Tibial nerve (tissue), 4 donors: ENCODE results near the gene AHRR. TPM values are rescaled to one million over a fixed set of nuclear protein-coding genes. Genes with fewer than 3 reads are reported as not detected.

ENCODE experiments used
- DNase-seq, 2 donors: peaks; one replicate each; pipeline ENCODE4 v3.0.0-alpha.2; 2019; ENCODE audit warnings: low spot score in 2 of 2
- H3K27ac ChIP-seq, 4 donors: fragments of 200-600 bp; sonication (generic) in 3 of 4; one replicate each; pipeline ENCODE4 v1.5.1; 2017 to 2019; ENCODE audit warnings: mild to moderate bottlenecking in 1 of 4
- H3K27me3 ChIP-seq, 2 donors: fragments of 200-600 bp; sonication (generic) in 1 of 2; one replicate each; pipeline versions ENCODE4 v1.5.1 to v1.6.0; 2017 to 2019
- H3K36me3 ChIP-seq, 3 donors: fragments of 200-600 bp; sonication (generic); one replicate each; pipeline ENCODE4 v1.5.1; 2018 to 2019
- H3K4me1 ChIP-seq, 4 donors: fragments of 200-600 bp; sonication (generic) in 3 of 4; one replicate each; pipeline ENCODE4 v1.5.1; 2017 to 2019
- H3K4me3 ChIP-seq, 4 donors: fragments of 200-600 bp; sonication (generic) in 3 of 4; one replicate each; pipeline ENCODE4 v1.5.1; 2017 to 2019; ENCODE audit warnings: mild to moderate bottlenecking in 1 of 4, moderate library complexity in 1 of 4
- H3K9me3 ChIP-seq, 4 donors: fragments of 200-600 bp; sonication (generic) in 3 of 4; one replicate each; pipeline ENCODE4 v1.5.1; 2017 to 2019
- CTCF ChIP-seq, 5 experiments: fragments of 200-600 bp in 3 of 5; fragments of 450-650 bp in 2 of 5; sonication (generic) in 3 of 5; IDR thresholded peaks; one replicate each; pipeline ENCODE4 v1.5.1; 2016 to 2019; ENCODE audit warnings: antibody characterized with exemption in 5 of 5, mild to moderate bottlenecking in 3 of 5, moderate library complexity in 2 of 5
- EP300 ChIP-seq, 2 donors: sonication (generic); formaldehyde crosslinking; IDR thresholded peaks; one replicate each; pipeline ENCODE4 v1.6.1; 2017; ENCODE audit warnings: antibody characterized with exemption in 2 of 2, mild to moderate bottlenecking in 1 of 2
- POLR2A ChIP-seq, 2 donors: fragments of 450-650 bp; IDR thresholded peaks; one replicate each; pipeline ENCODE4 v1.6.1; 2017; ENCODE audit warnings: antibody characterized with exemption in 2 of 2, mild to moderate bottlenecking in 2 of 2, moderate library complexity in 2 of 2
- WGBS, 2 donors: methylation state at CpG; one replicate each; pipeline ENCODE4 v1.1.5; 2018; 5-methylcytosine and 5-hydroxymethylcytosine counted together
- total RNA-seq, 4 donors: library from RNA; depleted of rRNA; stranded (reverse); fragments of >200 nt; gene quantifications; one replicate each; pipeline ENCODE4 v1.1.0, GENCODE V29; 2016

AHRR gene
- total RNA-seq, 4 donors from 2014 or later, result 1.0 to 4.8 (median 1.2) TPM; not detected in 1

DNA sequence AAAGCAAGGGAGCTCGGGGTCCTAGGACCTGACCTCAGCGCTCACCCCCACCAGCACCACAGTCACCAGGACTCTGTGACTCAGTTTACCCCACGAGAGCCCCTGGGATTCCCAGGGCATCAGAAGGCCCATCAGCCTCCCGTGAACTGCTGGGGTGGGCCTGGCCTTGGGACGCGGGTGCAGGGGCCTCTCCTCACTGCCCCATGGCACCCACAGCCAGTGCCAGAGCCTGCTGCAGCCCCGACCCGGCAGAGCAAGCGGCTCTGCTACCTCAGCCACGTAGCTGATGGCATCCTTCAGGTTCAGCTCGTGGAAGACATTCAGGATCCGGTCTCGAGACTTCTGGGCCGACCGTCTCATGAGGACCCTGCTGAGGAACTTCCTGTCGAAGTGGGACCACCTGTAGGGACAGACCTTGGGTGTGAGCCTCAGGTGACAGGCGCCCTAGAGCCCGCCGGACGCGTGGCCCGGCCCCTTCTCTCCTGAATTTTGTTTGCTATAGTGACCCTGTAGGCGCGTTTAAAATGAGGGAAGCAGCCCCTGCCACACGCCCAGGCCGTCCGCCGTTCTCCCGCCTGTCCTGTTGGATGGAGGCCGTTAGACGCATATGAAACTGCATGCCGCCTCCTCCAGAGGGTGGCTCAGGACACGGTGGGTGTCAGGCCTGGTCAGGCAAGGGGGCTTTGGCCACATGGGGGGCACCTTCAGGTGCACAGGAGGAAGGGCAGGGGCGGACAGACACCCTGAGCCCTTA lies 158.2 kb downstream of the AHRR start:
- DNase-seq, result no peak
- Histone ChIP-seq H3K36me3 (peaks cover 0 to 48% (median 0%) of the 10 kb centered on the region in 3 donors), H3K27ac (no peak overlapping the region), H3K4me3 (no peak overlapping the region), H3K9me3 (no peaks in the 10 kb centered on the region), H3K27me3 (peaks cover 0 to 92% of the 10 kb centered on the region in 2 donors), H3K4me1 (peaks cover 0 to 12% (median 7%) of the 10 kb centered on the region in 4 donors)
- WGBS, 2 donors, result 77 to 80% methylated on average over 22 to 30 of the region's 34 CpGs
- TF ChIP-seq POLR2A (IDR thresholded peaks at IDR 0.05) (no peak), EP300 (IDR thresholded peaks at IDR 0.05) (no peak), CTCF (IDR thresholded peaks at IDR 0.05) (no peak)

DNA sequence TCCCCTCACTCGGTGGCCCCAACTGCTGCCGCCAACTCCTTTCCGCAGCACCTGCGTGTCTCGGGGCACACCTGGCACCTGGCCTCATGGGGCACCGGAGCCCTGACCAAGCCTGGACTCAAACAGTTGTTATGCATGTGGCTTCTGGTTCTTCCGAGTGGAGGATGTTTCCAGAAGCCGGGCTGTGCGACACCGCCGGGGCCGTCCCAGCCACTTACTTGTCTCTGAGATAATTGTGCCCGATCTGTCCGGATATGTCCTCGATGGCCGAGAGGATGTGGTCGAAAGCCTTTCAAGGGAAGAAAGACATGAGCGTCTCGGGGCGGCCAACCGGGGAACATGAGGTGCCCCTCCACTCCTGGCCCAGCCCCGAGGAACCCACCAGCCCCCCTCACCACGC lies 159.8 kb downstream of the AHRR start:
- no peak for DNase-seq
- H3K4me1 ChIP-seq, result peaks cover 0 to 5% (median 0%) of the 10 kb centered on the region in 4 donors
- H3K9me3 ChIP-seq, result no peaks in the 10 kb centered on the region
- TF ChIP-seq EP300 (IDR thresholded peaks at IDR 0.05) (no peak), CTCF (IDR thresholded peaks at IDR 0.05) (no peak), POLR2A (IDR thresholded peaks at IDR 0.05) (no peak)
- WGBS, 2 donors, result 85 to 91% methylated on average over 17 to 23 of the region's 23 CpGs
- H3K27me3 ChIP-seq, result peaks cover 0 to 92% of the 10 kb centered on the region in 2 donors
- no peak overlapping the region for H3K4me3 ChIP-seq
- H3K36me3 ChIP-seq, result peaks cover 0 to 46% (median 0%) of the 10 kb centered on the region in 3 donors
- no peak overlapping the region for H3K27ac ChIP-seq

DNA sequence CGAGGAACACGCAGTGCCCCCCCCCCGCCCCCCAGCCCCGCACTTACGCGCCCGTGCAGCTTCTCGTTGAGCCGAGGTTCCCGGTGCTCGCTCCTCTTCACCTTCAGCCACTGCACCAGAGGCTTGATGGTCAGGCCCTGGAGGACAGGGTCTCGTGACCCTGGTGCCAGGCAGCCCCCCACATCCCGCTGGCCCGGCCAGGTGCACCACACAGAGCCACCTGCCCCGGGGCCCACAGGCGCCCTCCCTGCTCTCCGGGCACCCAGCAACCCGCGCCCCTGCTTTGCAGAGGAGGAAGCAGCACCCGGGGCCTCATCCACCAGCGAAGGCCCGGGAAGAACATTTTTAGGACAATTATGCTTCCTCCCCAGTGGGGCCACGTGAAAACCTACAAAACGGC lies 160.5 kb downstream of the AHRR start:
- peaks cover 0 to 41% (median 0%) of the 10 kb centered on the region in 3 donors for H3K36me3 ChIP-seq
- no peak for TF ChIP-seq EP300 (IDR thresholded peaks at IDR 0.05)
- no peak for TF ChIP-seq CTCF (IDR thresholded peaks at IDR 0.05)
- TF ChIP-seq POLR2A (IDR thresholded peaks at IDR 0.05), result no peak
- peaks cover 0 to 88% of the 10 kb centered on the region in 2 donors for H3K27me3 ChIP-seq
- H3K4me1 ChIP-seq, result peaks cover 0 to 6% (median 0%) of the 10 kb centered on the region in 4 donors
- H3K27ac ChIP-seq, result peak overlapping the region in 1 of 4 donors; percentile 32
- H3K4me3 ChIP-seq, result no peak overlapping the region
- 76 to 81% methylated on average over 11 to 18 of the region's 24 CpGs for WGBS, 2 donors
- H3K9me3 ChIP-seq, result no peaks in the 10 kb centered on the region
- DNase-seq, result no peak

DNA sequence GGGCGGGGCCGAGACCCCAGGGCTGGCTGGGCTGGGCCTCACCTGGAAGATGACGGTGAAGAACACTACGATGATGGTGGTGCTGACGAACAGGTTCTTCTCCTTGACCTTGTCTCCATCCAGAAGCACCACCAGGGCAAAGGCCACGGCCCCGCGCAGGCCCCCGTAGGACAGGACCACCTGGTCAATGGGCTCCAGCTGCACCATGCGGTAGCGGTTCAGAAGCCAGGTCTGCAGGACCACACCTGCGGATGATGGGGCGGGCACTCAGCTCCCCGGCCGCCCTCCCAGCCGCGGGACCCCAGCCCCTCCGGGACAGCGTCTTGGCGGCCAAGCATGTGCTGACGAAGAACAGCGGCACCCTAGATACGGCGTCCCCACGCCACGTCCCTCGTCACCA lies 161.0 kb downstream of the AHRR start:
- Histone ChIP-seq H3K27ac (peak overlapping the region in 2 of 4 donors; percentile 28 to 32), H3K4me1 (peaks cover 0 to 6% (median 0%) of the 10 kb centered on the region in 4 donors), H3K4me3 (no peak overlapping the region), H3K27me3 (peaks cover 0 to 83% of the 10 kb centered on the region in 2 donors), H3K9me3 (no peaks in the 10 kb centered on the region), H3K36me3 (peaks cover 0 to 41% (median 0%) of the 10 kb centered on the region in 3 donors)
- 93 to 96% methylated on average over 10 to 19 of the region's 27 CpGs for WGBS, 2 donors
- TF ChIP-seq POLR2A (IDR thresholded peaks at IDR 0.05), result no peak
- TF ChIP-seq EP300 (IDR thresholded peaks at IDR 0.05), result no peak
- DNase-seq, result no peak

GRCh38 chr5:483011-483410 lies 161.5 kb downstream of the AHRR start:
- Histone ChIP-seq H3K4me3 (no peak overlapping the region), H3K27ac (peak overlapping the region in 2 of 4 donors; percentile 28 to 32), H3K27me3 (peaks cover 0 to 78% of the 10 kb centered on the region in 2 donors), H3K36me3 (peaks cover 0 to 41% (median 0%) of the 10 kb centered on the region in 3 donors), H3K4me1 (peaks cover 0 to 6% (median 0%) of the 10 kb centered on the region in 4 donors), H3K9me3 (no peaks in the 10 kb centered on the region)
- DNase-seq, result no peak
- TF ChIP-seq EP300 (IDR thresholded peaks at IDR 0.05) (no peak), POLR2A (IDR thresholded peaks at IDR 0.05) (no peak), CTCF (IDR thresholded peaks at IDR 0.05) (no peak)
- 90 to 93% methylated on average over 22 to 23 of the region's 26 CpGs for WGBS, 2 donors
